ENCODE results near the gene CCDC50.

DNA sequence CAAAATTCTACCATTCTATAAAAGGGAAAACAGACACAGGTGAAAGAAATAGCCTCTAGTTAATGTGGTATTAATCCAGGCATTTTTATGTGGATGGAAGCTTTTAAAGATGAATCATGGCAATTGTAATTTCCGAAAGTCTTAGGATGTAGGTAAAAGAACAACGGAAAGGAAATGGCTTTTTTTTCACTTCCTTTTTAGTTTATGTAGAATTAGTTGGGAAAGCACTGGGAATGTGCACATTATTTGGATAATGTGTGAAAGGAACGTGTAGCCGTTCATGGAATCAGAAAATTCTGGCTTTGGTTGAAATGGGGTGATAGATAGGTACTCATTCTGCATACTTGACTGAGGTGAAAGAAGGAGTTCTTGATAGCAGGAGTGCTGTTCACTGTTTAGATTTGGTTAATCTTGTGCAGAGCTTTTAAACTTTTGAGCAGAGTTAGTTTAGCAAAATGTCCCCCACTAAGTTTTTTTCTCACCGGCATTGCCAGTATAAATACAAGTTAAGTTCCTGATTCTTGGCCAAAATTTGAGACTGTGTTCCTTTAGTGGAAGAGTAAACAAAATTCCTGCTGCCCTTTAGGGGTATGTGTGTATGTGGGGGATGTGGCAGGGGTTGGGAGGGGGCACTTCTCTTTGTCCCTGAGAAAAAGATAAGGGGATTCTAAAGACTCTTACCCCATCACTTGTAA is 21.3 kb downstream of the CCDC50 start:
- TF ChIP-seq POLR2A (IDR thresholded peaks at IDR 0.05) (no peak), POLR2AphosphoS5 (IDR thresholded peaks at IDR 0.05) (no peak)

All from upper lobe of left lung (tissue), 4 donors.